ENCODE measurements around the gene AFF3.
A peak's percentile ranks its signal among the peaks of the same experiment; 100 is the strongest.

AFF3 gene

GRCh38 chr2:100137866-100138570 lies 4.4 kb downstream of the AFF3 start:
- no peak overlapping the region for H3K27ac Mint-ChIP-seq
- no peak for DNase-seq (ENCODE audit: low spot score)
- H3K4me1 Mint-ChIP-seq (ENCODE audit: low read depth) = peaks cover 36% of the 10 kb centered on the region
- H3K4me3 Mint-ChIP-seq = peak overlapping the region; percentile 3
- no peaks in the 10 kb centered on the region for H3K9me3 Mint-ChIP-seq
- H3K27me3 Mint-ChIP-seq (ENCODE audit: low read depth) = peaks cover 12% of the 10 kb centered on the region
- H3K36me3 Mint-ChIP-seq (ENCODE audit: low read depth) = no peaks in the 10 kb centered on the region

- Mint-ChIP-seq H3K27me3 (ENCODE audit: low read depth) (peaks cover 10% of the 10 kb centered on the region), H3K36me3 (ENCODE audit: low read depth) (no peaks in the 10 kb centered on the region), H3K4me3 (no peak overlapping the region), H3K27ac (no peak overlapping the region), H3K4me1 (ENCODE audit: low read depth) (peaks cover 31% of the 10 kb centered on the region), H3K9me3 (no peaks in the 10 kb centered on the region)
- no peak for DNase-seq (ENCODE audit: low spot score)
These were observed 5.1 kb downstream of the AFF3 start for GRCh38 chr2:100137318-100137717.

GRCh38 chr2:100136310-100136709 lies 6.1 kb downstream of the AFF3 start:
- Mint-ChIP-seq H3K36me3 (ENCODE audit: low read depth) (no peaks in the 10 kb centered on the region), H3K4me3 (no peak overlapping the region), H3K27ac (no peak overlapping the region), H3K9me3 (no peaks in the 10 kb centered on the region), H3K4me1 (ENCODE audit: low read depth) (peaks cover 26% of the 10 kb centered on the region), H3K27me3 (ENCODE audit: low read depth) (peaks cover 7% of the 10 kb centered on the region)
- no peak for DNase-seq (ENCODE audit: low spot score)

- Mint-ChIP-seq H3K27me3 (ENCODE audit: low read depth) (peaks cover 4% of the 10 kb centered on the region), H3K4me3 (no peak overlapping the region), H3K36me3 (ENCODE audit: low read depth) (no peaks in the 10 kb centered on the region), H3K27ac (no peak overlapping the region), H3K4me1 (ENCODE audit: low read depth) (peaks cover 23% of the 10 kb centered on the region), H3K9me3 (no peaks in the 10 kb centered on the region)
- DNase-seq (ENCODE audit: low spot score) = no peak
These were observed 7.0 kb downstream of the AFF3 start for GRCh38 chr2:100135415-100135814.

- Mint-ChIP-seq H3K4me1 (ENCODE audit: low read depth) (peaks cover 3% of the 10 kb centered on the region), H3K27ac (no peak overlapping the region), H3K36me3 (ENCODE audit: low read depth) (no peaks in the 10 kb centered on the region), H3K9me3 (no peaks in the 10 kb centered on the region), H3K27me3 (ENCODE audit: low read depth) (no peaks in the 10 kb centered on the region), H3K4me3 (no peak overlapping the region)
- DNase-seq (ENCODE audit: low spot score) = no peak
These were observed 11.6 kb downstream of the AFF3 start for GRCh38 chr2:100130595-100131391.

GRCh38 chr2:100126897-100127401 lies 15.4 kb downstream of the AFF3 start:
- Mint-ChIP-seq H3K27me3 (ENCODE audit: low read depth) (peaks cover 4% of the 10 kb centered on the region), H3K9me3 (no peaks in the 10 kb centered on the region), H3K4me3 (no peak overlapping the region), H3K4me1 (ENCODE audit: low read depth) (peaks cover 3% of the 10 kb centered on the region), H3K36me3 (ENCODE audit: low read depth) (no peaks in the 10 kb centered on the region), H3K27ac (no peak overlapping the region)
- no peak for DNase-seq (ENCODE audit: low spot score)

GRCh38 chr2:100126201-100126600 lies 16.2 kb downstream of the AFF3 start:
- Mint-ChIP-seq H3K27me3 (ENCODE audit: low read depth) (peaks cover 4% of the 10 kb centered on the region), H3K9me3 (no peaks in the 10 kb centered on the region), H3K4me3 (no peak overlapping the region), H3K4me1 (ENCODE audit: low read depth) (peaks cover 3% of the 10 kb centered on the region), H3K36me3 (ENCODE audit: low read depth) (no peaks in the 10 kb centered on the region), H3K27ac (no peak overlapping the region)
- DNase-seq (ENCODE audit: low spot score) = no peak

GRCh38 chr2:100125626-100126025 lies 16.8 kb downstream of the AFF3 start:
- peaks cover under 1% of the 10 kb centered on the region for H3K4me1 Mint-ChIP-seq (ENCODE audit: low read depth)
- H3K4me3 Mint-ChIP-seq = no peak overlapping the region
- H3K36me3 Mint-ChIP-seq (ENCODE audit: low read depth) = no peaks in the 10 kb centered on the region
- H3K27me3 Mint-ChIP-seq (ENCODE audit: low read depth) = peaks cover 4% of the 10 kb centered on the region
- H3K27ac Mint-ChIP-seq = no peak overlapping the region
- H3K9me3 Mint-ChIP-seq = no peaks in the 10 kb centered on the region
- no peak for DNase-seq (ENCODE audit: low spot score)

- DNase-seq (ENCODE audit: low spot score) = no peak
- Mint-ChIP-seq H3K4me3 (no peak overlapping the region), H3K27me3 (ENCODE audit: low read depth) (peaks cover 4% of the 10 kb centered on the region), H3K4me1 (ENCODE audit: low read depth) (no peaks in the 10 kb centered on the region), H3K36me3 (ENCODE audit: low read depth) (no peaks in the 10 kb centered on the region), H3K27ac (no peak overlapping the region), H3K9me3 (no peaks in the 10 kb centered on the region)
These were observed 17.6 kb downstream of the AFF3 start for GRCh38 chr2:100124761-100125160.

- H3K27ac Mint-ChIP-seq = no peak overlapping the region
- no peak for DNase-seq (ENCODE audit: low spot score)
- H3K4me1 Mint-ChIP-seq (ENCODE audit: low read depth) = no peaks in the 10 kb centered on the region
- peaks cover 4% of the 10 kb centered on the region for H3K27me3 Mint-ChIP-seq (ENCODE audit: low read depth)
- H3K4me3 Mint-ChIP-seq = no peak overlapping the region
- peaks cover 4% of the 10 kb centered on the region for H3K36me3 Mint-ChIP-seq (ENCODE audit: low read depth)
- H3K9me3 Mint-ChIP-seq = peaks cover 12% of the 10 kb centered on the region
These were observed 21.2 kb downstream of the AFF3 start for GRCh38 chr2:100121124-100121718.

- no peak for DNase-seq (ENCODE audit: low spot score)
- no peak overlapping the region for H3K4me3 Mint-ChIP-seq
- H3K9me3 Mint-ChIP-seq = peaks cover 15% of the 10 kb centered on the region
- H3K36me3 Mint-ChIP-seq (ENCODE audit: low read depth) = peaks cover 4% of the 10 kb centered on the region
- no peak overlapping the region for H3K27ac Mint-ChIP-seq
- H3K4me1 Mint-ChIP-seq (ENCODE audit: low read depth) = peaks cover 2% of the 10 kb centered on the region
- H3K27me3 Mint-ChIP-seq (ENCODE audit: low read depth) = peaks cover 2% of the 10 kb centered on the region
These were observed 23.2 kb downstream of the AFF3 start for GRCh38 chr2:100119235-100119634.

- H3K9me3 Mint-ChIP-seq = peaks cover 15% of the 10 kb centered on the region
- H3K4me3 Mint-ChIP-seq = no peak overlapping the region
- peaks cover 4% of the 10 kb centered on the region for H3K36me3 Mint-ChIP-seq (ENCODE audit: low read depth)
- peaks cover 11% of the 10 kb centered on the region for H3K4me1 Mint-ChIP-seq (ENCODE audit: low read depth)
- H3K27ac Mint-ChIP-seq = peak overlapping the region; percentile 49
- H3K27me3 Mint-ChIP-seq (ENCODE audit: low read depth) = peaks cover 8% of the 10 kb centered on the region
- no peak for DNase-seq (ENCODE audit: low spot score)
These were observed 28.4 kb downstream of the AFF3 start for GRCh38 chr2:100113990-100114433.

- H3K36me3 Mint-ChIP-seq (ENCODE audit: low read depth) = no peaks in the 10 kb centered on the region
- no peak overlapping the region for H3K4me3 Mint-ChIP-seq
- H3K27ac Mint-ChIP-seq = no peak overlapping the region
- H3K4me1 Mint-ChIP-seq (ENCODE audit: low read depth) = peaks cover 11% of the 10 kb centered on the region
- peaks cover 37% of the 10 kb centered on the region for H3K27me3 Mint-ChIP-seq (ENCODE audit: low read depth)
- no peak for DNase-seq (ENCODE audit: low spot score)
- no peaks in the 10 kb centered on the region for H3K9me3 Mint-ChIP-seq
These were observed 31.8 kb downstream of the AFF3 start for GRCh38 chr2:100110614-100111000.

GRCh38 chr2:100109986-100110613 lies 32.3 kb downstream of the AFF3 start:
- Mint-ChIP-seq H3K4me1 (ENCODE audit: low read depth) (peaks cover 11% of the 10 kb centered on the region), H3K36me3 (ENCODE audit: low read depth) (no peaks in the 10 kb centered on the region), H3K27ac (no peak overlapping the region), H3K9me3 (no peaks in the 10 kb centered on the region), H3K4me3 (no peak overlapping the region), H3K27me3 (ENCODE audit: low read depth) (peaks cover 41% of the 10 kb centered on the region)
- DNase-seq (ENCODE audit: low spot score) = no peak
